Mucosa of rectum (tissue), 2 donors: ENCODE results near the gene PRRG1.
"Not testable (repeated sequence)": the region's sequence is repeated elsewhere in the genome, so short reads cannot be mapped to it uniquely, and the experiment has no call there.

Experiments used
- H3K27ac ChIP-seq, 2 donors: one replicate each; pipeline ENCODE4 v1.7.0; 2013; ENCODE audit warnings: inconsistent platforms in 2 of 2, low read depth in 2 of 2, low read length in 2 of 2
- H3K27me3 ChIP-seq, 2 donors: one replicate each; pipeline ENCODE4 v1.7.0; 2013; ENCODE audit warnings: low read length in 2 of 2; ENCODE audit not compliant: control insufficient read depth in 2 of 2, insufficient read depth in 2 of 2
- H3K36me3 ChIP-seq, 2 donors: one replicate each; pipeline ENCODE4 v1.7.0; 2013; ENCODE audit warnings: low read length in 2 of 2; ENCODE audit not compliant: control insufficient read depth in 2 of 2, insufficient read depth in 2 of 2
- H3K4me1 ChIP-seq, 2 donors: one replicate each; pipeline ENCODE4 v1.7.0; 2013; ENCODE audit warnings: low read length in 2 of 2, mild to moderate bottlenecking in 1 of 2; ENCODE audit not compliant: control insufficient read depth in 2 of 2, insufficient read depth in 2 of 2
- H3K4me3 ChIP-seq, 2 donors: one replicate each; pipeline ENCODE4 v1.7.0; 2013; ENCODE audit warnings: low read length in 2 of 2
- H3K9ac ChIP-seq, 2 donors: one replicate each; pipeline ENCODE4 v1.7.0; 2013; ENCODE audit warnings: low read length in 2 of 2, low read depth in 1 of 2, mild to moderate bottlenecking in 1 of 2
- H3K9me3 ChIP-seq, 2 donors: one replicate each; pipeline ENCODE4 v1.7.0; 2013; ENCODE audit warnings: low read length in 2 of 2; ENCODE audit not compliant: control insufficient read depth in 2 of 2
- donor health status: healthy.
- donor health status: Normal muscosa, but diverticular disease.

The PRRG1 gene

DNA sequence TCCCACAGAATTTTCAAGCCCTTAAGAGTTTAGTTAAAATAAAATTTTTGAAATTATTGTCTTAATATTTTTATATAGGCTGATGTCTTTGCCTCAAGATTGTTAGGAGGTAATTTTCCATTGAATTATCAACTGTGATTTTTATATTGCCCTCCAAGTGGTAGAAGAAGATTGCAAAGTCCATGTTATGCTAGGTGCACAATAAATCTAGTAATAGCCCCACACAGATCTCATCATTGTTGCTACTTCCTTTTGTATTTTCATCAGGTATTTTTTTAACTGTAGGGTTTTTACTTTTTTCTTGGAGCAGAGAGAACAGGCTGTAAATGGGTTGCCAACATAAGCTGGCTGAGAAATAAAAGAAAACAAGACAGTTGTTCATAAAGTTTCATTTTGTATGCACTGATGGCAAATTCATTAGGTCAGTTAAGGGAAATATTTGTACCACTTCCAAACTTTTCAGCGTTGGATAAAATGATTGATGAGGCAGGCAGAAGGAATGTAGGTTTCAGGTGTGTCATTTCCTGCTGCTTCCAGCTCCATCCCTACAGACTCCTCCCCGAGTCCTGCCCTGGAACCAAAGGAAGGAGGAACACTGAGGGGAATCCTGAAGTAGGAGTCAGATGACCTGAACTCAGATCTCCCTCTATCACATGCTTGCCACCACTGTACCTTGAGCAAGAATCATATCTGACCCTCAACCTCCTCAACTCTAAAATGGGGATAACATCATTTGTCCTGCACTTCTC is 105.5 kb downstream of the PRRG1 start:
- H3K27me3 ChIP-seq: no peaks in the 10 kb centered on the region
- H3K36me3 ChIP-seq: no peaks in the 10 kb centered on the region
- H3K4me3 ChIP-seq: no peak overlapping the region
- no peak overlapping the region for H3K9ac ChIP-seq
- peaks cover 0 to 4% of the 10 kb centered on the region in 2 donors for H3K4me1 ChIP-seq
- peak overlapping the region; percentile 20 to 30 for H3K27ac ChIP-seq
- H3K9me3 ChIP-seq: no peaks in the 10 kb centered on the region

DNA sequence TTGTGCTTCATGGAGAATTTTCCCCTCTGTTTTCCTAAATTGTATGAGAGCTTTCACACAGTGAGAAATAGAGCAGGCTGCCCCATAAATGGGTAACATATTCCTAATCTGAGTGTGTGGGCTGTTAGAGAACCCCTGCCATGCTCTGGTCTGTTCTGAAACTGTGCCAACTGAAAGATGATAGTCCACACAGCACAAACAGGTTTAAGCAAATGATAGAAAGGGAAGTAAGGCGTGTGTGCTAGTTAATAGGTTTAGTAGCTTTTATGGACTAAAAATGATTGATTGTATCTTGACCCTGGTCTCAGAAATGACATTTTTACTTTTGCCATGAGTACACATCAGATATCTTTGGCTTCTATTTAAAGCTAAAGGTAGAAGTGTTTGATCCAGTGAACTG is 106.2 kb downstream of the PRRG1 start:
- Histone ChIP-seq H3K4me3 (no peak overlapping the region), H3K27ac (peak overlapping the region in 1 of 2 donors; percentile 30), H3K4me1 (peaks cover 0 to 4% of the 10 kb centered on the region in 2 donors)

DNA sequence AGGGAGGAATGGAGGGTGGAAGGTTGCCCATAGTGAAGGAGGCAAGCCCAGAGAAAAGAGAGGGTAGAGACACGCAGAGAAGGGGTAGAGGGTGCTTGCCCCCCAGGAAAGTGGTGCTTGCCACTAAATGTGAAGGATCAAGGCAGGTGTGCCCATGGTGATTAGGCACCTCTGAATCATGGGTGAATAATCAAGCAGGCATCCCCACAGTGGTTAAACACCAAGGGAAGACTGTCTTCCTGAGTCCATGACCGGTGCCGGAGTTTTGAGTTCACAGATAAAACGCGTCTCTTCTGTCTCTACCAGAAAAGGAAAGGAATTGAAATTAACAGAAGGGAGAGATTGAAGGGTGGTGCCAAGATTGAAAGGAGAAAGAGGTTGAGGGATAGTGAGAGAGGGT is 111.1 kb downstream of the PRRG1 start:
- H3K9ac ChIP-seq, H3K27ac ChIP-seq, H3K36me3 ChIP-seq, H3K4me1 ChIP-seq, H3K9me3 ChIP-seq, H3K4me3 ChIP-seq, H3K27me3 ChIP-seq: not testable (repeated sequence)

More for the DNA sequence above, 106.2 kb downstream of the PRRG1 start:
- no peaks in the 10 kb centered on the region for H3K9me3 ChIP-seq
- H3K9ac ChIP-seq: no peak overlapping the region
- H3K36me3 ChIP-seq: no peaks in the 10 kb centered on the region
- no peaks in the 10 kb centered on the region for H3K27me3 ChIP-seq

DNA sequence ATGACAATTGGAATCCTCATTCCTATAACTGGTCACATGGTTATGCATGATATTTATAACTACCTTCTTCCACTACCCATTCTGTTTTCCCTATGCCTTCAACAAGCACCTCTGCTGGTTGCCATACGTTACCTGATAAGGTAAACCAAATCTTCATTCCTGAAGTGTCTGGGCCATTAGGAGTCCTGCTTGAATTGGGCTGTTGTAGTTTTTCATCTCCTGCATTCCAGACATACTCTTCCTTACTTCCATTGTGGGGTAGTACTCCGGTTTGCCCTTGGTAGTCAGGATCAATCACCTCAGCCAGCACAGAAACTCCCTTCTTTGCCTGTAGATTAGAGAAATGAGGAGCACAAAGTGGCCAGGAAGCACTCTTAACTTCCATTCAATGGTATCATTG is 113.2 kb downstream of the PRRG1 start:
- H3K27me3 ChIP-seq: no peaks in the 10 kb centered on the region
- no peak overlapping the region for H3K27ac ChIP-seq
- H3K36me3 ChIP-seq: no peaks in the 10 kb centered on the region
- H3K9ac ChIP-seq: no peak overlapping the region
- H3K4me1 ChIP-seq: no peaks in the 10 kb centered on the region
- no peak overlapping the region for H3K4me3 ChIP-seq
- no peaks in the 10 kb centered on the region for H3K9me3 ChIP-seq

DNA sequence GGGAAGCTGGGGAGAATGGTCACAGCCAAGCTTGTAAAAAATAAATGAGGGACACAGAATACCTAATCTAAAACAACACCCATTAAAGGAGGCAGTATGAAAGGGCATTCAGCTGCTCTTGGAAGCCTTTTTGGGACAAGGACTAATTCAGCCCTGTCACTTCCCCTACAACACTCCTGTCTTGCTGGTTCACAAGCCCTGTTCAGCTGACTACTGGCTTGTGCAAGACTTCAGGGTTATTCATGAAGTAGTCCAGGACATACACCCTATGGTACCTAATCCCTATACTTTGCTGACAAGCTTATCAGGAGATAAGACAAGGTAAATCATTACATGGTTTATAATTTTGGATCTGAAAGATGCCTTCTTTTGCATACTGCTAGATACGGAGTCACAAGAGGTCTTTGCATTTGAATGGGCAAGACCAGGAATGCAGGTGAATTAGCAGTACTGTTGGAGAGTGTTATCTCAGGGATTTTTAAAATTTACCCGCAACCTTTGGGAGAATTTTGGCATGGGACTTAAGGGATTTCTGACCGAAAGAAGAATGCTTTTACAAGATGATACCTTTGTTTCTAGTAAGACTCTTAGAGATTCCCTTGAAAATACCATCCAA is 119.1 kb downstream of the PRRG1 start:
- no peak overlapping the region for H3K4me3 ChIP-seq
- H3K9me3 ChIP-seq: no peaks in the 10 kb centered on the region
- no peaks in the 10 kb centered on the region for H3K36me3 ChIP-seq
- H3K4me1 ChIP-seq: no peaks in the 10 kb centered on the region
- no peak overlapping the region for H3K9ac ChIP-seq
- H3K27ac ChIP-seq: no peak overlapping the region
- H3K27me3 ChIP-seq: no peaks in the 10 kb centered on the region

DNA sequence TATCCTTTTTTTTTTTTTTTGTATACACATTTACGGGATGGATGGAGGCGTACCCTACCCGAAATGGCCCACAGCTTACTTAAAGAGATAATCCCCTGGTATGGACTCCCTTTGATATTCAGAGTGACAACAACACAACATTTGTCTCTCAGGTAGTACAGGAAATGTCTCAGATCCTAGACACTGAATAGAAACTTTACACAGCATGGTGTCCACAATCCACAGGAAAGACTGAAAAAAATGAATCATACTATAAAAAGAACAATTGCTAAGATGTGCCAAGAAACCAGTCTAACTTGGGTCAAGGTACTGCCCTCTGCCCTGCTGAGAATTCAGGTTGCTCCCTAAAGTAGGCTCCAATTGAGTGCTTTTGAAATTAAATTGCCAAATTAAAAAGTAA is 121.5 kb downstream of the PRRG1 start:
- Histone ChIP-seq H3K27me3 (no peaks in the 10 kb centered on the region), H3K9me3 (no peaks in the 10 kb centered on the region), H3K27ac (no peak overlapping the region), H3K36me3 (no peaks in the 10 kb centered on the region), H3K4me3 (no peak overlapping the region), H3K4me1 (no peaks in the 10 kb centered on the region), H3K9ac (no peak overlapping the region)

DNA sequence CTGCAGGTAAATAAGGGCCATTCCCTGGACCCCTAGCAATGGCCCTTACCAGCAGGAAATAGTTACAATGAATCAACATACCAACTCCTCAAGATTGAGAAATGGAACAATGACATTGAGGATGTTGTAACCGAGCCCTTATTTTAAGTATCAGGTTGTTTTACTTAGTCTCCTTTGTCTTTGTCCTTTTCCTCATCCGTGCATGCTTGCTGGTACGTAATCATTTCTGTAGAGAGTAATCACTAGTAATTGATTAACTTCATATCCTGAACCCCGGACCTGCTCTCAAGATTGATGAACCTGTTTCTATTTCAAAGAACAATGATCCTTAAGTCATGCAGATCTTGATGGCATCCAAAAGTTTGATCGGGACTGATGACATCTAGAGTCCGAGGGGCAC is 123.7 kb downstream of the PRRG1 start:
- no peaks in the 10 kb centered on the region for H3K36me3 ChIP-seq
- no peaks in the 10 kb centered on the region for H3K4me1 ChIP-seq
- H3K4me3 ChIP-seq: no peak overlapping the region
- no peaks in the 10 kb centered on the region for H3K9me3 ChIP-seq
- H3K9ac ChIP-seq: no peak overlapping the region
- no peak overlapping the region for H3K27ac ChIP-seq
- H3K27me3 ChIP-seq: no peaks in the 10 kb centered on the region

DNA sequence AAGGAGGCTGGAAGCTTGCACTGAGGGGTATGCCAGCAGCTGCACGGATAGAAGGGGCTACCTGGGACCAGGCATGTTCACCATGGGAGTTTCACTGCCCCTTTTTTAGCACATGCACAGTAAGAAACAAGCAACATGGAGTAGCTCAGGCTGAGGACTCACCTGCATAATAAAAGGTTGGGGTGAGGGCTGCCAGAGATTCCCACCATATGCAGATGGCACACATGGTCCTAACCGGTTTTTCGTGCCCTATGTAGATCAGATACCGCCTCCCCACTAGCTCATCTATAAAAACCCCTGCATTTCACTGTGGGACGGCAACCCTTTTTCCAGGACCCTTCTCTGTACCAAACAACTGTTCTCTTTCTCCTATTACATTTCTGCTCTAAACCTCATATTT is 125.3 kb downstream of the PRRG1 start:
- Histone ChIP-seq H3K36me3 (no peaks in the 10 kb centered on the region), H3K27me3 (no peaks in the 10 kb centered on the region), H3K9me3 (no peaks in the 10 kb centered on the region), H3K27ac (no peak overlapping the region), H3K4me3 (no peak overlapping the region), H3K4me1 (no peaks in the 10 kb centered on the region), H3K9ac (no peak overlapping the region)

DNA sequence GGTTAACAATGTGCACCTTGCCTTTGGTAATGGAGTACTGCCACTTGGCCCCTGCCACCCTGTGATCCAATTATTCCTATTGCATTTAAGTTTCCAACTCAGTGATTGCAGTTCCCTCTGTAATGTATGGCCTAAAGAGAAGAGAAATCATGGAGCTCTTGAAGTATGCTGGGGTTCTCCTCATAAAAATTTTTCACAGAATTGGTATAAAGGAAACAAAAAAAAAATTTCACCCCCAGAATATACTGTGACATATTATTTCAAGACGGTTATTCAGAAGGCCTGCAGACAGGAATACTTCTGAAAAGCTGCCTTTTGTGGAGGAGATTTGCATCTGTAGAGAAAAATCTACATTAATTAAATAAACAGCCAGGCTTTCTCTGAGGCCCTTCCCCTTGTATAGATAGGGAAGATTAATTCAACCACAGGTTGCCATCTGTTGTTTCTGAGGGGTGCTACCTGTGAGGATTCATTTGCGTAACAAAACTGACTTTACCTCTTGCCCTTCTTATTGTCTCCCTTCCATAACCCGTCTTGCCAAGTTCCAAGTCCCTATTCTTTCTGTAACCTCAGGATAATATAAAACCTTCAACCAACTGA is 127.5 kb downstream of the PRRG1 start:
- Histone ChIP-seq H3K9me3 (no peaks in the 10 kb centered on the region), H3K4me3 (no peak overlapping the region), H3K27ac (no peak overlapping the region), H3K9ac (no peak overlapping the region), H3K4me1 (no peaks in the 10 kb centered on the region), H3K36me3 (no peaks in the 10 kb centered on the region), H3K27me3 (no peaks in the 10 kb centered on the region)

DNA sequence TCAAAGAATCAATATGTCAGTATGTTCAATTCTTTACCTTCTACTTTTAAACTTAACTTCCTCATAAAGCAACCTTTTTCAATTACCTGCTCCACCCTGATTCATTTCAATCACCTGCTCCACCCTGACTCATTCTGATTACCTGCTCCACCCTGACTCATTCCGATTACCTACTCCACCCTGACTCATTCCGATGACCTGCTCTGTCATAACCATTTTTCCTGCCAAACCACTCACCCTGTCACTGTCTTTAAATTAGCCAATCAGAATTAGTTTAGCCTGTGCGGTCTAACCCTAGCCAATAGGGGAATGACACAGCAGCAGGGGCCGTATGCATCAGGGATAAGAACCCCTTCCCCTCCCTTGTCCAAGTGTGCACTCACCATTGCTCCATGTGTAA is 135.2 kb downstream of the PRRG1 start:
- H3K36me3 ChIP-seq, H3K27ac ChIP-seq, H3K27me3 ChIP-seq, H3K9ac ChIP-seq, H3K4me1 ChIP-seq, H3K4me3 ChIP-seq, H3K9me3 ChIP-seq: not testable (repeated sequence)
